DND-41 (cell line): ENCODE measurements around the gene CDC42BPG.
A peak's percentile ranks its signal among the peaks of the same experiment; 100 is the strongest.

Experiments used
- ATAC-seq: fragments of 200-7000 bp; cut with Tn5 transposase; 3 replicates; pipeline ENCODE4 v1.9.1; 2021; ENCODE audit warnings: low read depth; ENCODE audit not compliant: insufficient read depth
- DNase-seq: peaks from one replicate; pipeline ENCODE4 v3.0.0-alpha.2; 2020
- H2AFZ ChIP-seq: 2 replicates; pipeline ENCODE4 v1.6.0; 2012; ENCODE audit warnings: low read depth, low read length
- H3K27ac ChIP-seq: 2 replicates; pipeline ENCODE4 v1.5.1; 2012; ENCODE audit warnings: low read length, inconsistent platforms
- H3K27me3 ChIP-seq: fragments of 200-600 bp; sonication (generic); 2 replicates; pipeline ENCODE4 v1.6.0; 2012; ENCODE audit warnings: low read length, mild to moderate bottlenecking, inconsistent platforms; ENCODE audit not compliant: insufficient read depth, poor library complexity
- H3K36me3 ChIP-seq: 2 replicates; pipeline ENCODE4 v1.5.1; 2012; ENCODE audit warnings: low read length, inconsistent platforms; ENCODE audit not compliant: insufficient read depth
- H3K4me1 ChIP-seq: 2 replicates; pipeline ENCODE4 v1.5.1; 2012; ENCODE audit warnings: mild to moderate bottlenecking, low read length; ENCODE audit not compliant: insufficient read depth
- H3K4me2 ChIP-seq: 2 replicates; pipeline ENCODE4 v1.6.0; 2012; ENCODE audit warnings: mild to moderate bottlenecking, moderate library complexity, low read length, inconsistent platforms; ENCODE audit not compliant: insufficient read depth
- H3K4me3 ChIP-seq, 2 experiments: fragments of 200-600 bp in 1 of 2; shearing (Covaris generic) in 1 of 2; 2 replicates each; pipeline ENCODE4 v1.5.1; 2012 to 2016; ENCODE audit warnings: inconsistent platforms in 2 of 2, low read length in 2 of 2, mild to moderate bottlenecking in 2 of 2, low read depth in 1 of 2, moderate library complexity in 1 of 2
- H3K79me2 ChIP-seq: 2 replicates; pipeline ENCODE4 v1.6.0; 2012; ENCODE audit warnings: low read length, inconsistent platforms; ENCODE audit not compliant: insufficient read depth
- H3K9ac ChIP-seq: 2 replicates; pipeline ENCODE4 v1.6.0; 2012; ENCODE audit warnings: low read depth, mild to moderate bottlenecking, inconsistent platforms, low read length, moderate library complexity
- H3K9me3 ChIP-seq: 2 replicates; pipeline ENCODE4 v1.5.1; 2012; ENCODE audit warnings: low read length, moderate library complexity, mild to moderate bottlenecking, inconsistent platforms; ENCODE audit not compliant: insufficient read depth, severe bottlenecking
- H4K20me1 ChIP-seq: 2 replicates; pipeline ENCODE4 v1.6.0; 2012; ENCODE audit warnings: low read length; ENCODE audit not compliant: insufficient read depth
- EZH2 ChIP-seq: IDR thresholded peaks from 3 replicates; pipeline ENCODE4 v1.6.1; 2012; ENCODE audit warnings: borderline replicate concordance, low read depth, mild to moderate bottlenecking, moderate library complexity, low read length, inconsistent platforms; ENCODE audit not compliant: severe bottlenecking
- TF ChIP-seq, protein P1 (sequence below): IDR thresholded peaks from 2 replicates; pipeline ENCODE4 v1.5.1; 2012; ENCODE audit warnings: borderline replicate concordance, low read length, moderate library complexity, mild to moderate bottlenecking; ENCODE audit not compliant: poor library complexity, severe bottlenecking; ENCODE audit errors: extremely low read depth

CDC42BPG gene

DNA sequence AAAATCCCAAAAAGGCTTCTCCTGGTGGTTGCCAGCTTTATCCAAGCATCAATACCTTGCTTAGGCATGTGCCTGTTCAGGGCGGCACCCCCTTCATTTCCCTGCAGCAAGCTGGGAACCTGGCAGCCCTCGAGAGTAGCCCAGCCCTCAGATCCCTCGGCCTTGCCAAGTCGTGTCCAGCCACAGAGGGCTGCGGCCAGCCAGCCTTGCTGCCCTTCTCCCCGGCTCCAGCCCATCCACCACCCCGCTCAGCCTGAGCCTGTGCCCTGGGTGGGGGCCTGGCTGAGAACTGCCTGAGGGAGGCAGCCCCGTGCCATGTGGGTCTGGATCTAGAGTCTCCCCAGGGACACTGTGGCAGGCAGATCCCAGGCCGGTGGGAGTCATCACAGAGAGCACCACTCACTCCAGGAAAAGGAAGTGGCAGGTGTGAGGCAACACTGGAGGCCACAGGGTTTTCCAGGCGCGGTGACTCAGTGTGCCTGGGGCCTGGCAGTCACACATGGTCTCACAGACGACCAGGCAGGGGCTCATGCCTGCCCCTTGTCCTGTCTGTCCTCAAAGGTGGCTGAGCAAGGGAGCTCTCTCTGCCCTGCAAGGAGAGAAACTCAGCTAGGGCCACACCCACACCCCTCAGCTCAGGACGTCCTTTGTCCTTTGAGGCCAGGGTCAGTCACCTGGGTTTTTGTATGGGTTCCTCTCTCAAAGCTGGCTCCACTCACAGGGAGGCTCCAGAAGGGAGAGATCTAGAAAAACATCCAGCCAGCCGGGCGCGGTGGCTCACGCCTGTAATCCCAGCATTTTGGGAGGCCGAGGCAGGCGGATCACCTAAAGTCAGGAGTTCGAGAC lies 12.2 kb upstream of the CDC42BPG start:
- H3K4me2 ChIP-seq = no peak overlapping the region
- H3K4me3 ChIP-seq = no peak overlapping the region
- no peak overlapping the region for H2AFZ ChIP-seq
- peaks cover 48% of the 10 kb centered on the region for H3K36me3 ChIP-seq
- H3K27me3 ChIP-seq = no peaks in the 10 kb centered on the region
- TF ChIP-seq EZH2 = no peak
- TF ChIP-seq, protein P1, sequence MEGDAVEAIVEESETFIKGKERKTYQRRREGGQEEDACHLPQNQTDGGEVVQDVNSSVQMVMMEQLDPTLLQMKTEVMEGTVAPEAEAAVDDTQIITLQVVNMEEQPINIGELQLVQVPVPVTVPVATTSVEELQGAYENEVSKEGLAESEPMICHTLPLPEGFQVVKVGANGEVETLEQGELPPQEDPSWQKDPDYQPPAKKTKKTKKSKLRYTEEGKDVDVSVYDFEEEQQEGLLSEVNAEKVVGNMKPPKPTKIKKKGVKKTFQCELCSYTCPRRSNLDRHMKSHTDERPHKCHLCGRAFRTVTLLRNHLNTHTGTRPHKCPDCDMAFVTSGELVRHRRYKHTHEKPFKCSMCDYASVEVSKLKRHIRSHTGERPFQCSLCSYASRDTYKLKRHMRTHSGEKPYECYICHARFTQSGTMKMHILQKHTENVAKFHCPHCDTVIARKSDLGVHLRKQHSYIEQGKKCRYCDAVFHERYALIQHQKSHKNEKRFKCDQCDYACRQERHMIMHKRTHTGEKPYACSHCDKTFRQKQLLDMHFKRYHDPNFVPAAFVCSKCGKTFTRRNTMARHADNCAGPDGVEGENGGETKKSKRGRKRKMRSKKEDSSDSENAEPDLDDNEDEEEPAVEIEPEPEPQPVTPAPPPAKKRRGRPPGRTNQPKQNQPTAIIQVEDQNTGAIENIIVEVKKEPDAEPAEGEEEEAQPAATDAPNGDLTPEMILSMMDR = no peak
- no peaks in the 10 kb centered on the region for H3K9me3 ChIP-seq
- H3K79me2 ChIP-seq = peaks cover 9% of the 10 kb centered on the region
- peak overlapping the region; percentile 34; the same call in 1 of the 2 replicates for H3K27ac ChIP-seq
- DNase-seq (no peak), ATAC-seq (no peak)
- no peak overlapping the region for H3K9ac ChIP-seq
- no peaks in the 10 kb centered on the region for H4K20me1 ChIP-seq
- H3K4me1 ChIP-seq = peaks cover 38% of the 10 kb centered on the region

DNA sequence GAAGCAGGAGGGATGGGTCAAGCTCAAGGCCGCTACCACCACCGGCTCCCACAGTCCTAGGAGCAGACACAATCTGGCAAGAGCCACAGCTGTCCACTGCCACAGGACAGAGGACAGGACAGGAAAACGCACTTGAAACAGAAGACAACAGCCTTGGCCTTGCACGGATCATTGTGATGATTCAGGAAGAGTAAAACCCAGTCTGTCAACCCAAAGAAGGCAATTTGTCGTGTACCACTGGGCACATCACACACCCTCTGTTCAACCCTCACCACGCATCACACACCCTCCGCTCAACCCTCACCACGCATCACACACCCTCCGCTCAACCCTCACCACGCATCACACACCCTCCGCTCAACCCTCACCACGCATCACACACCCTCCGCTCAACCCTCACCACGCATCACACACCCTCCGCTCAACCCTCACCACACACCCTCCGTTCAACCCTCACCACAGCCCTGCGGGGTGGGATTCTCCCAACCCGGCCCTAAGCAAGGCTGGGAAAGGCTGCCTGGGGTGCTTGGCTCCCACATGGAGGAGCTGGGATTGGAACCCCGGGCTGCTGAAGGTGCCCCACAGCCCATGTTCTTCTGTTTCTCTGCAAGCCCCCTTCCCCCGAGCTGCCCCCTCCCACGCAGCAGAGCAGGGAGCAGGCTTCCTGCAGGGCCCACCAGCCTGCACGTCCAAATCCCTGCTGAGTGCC lies 11.3 kb upstream of the CDC42BPG start:
- H3K4me2 ChIP-seq = no peak overlapping the region
- no peak overlapping the region for H3K27ac ChIP-seq
- TF ChIP-seq EZH2 = no peak
- TF ChIP-seq, protein P1 = no peak

DNA sequence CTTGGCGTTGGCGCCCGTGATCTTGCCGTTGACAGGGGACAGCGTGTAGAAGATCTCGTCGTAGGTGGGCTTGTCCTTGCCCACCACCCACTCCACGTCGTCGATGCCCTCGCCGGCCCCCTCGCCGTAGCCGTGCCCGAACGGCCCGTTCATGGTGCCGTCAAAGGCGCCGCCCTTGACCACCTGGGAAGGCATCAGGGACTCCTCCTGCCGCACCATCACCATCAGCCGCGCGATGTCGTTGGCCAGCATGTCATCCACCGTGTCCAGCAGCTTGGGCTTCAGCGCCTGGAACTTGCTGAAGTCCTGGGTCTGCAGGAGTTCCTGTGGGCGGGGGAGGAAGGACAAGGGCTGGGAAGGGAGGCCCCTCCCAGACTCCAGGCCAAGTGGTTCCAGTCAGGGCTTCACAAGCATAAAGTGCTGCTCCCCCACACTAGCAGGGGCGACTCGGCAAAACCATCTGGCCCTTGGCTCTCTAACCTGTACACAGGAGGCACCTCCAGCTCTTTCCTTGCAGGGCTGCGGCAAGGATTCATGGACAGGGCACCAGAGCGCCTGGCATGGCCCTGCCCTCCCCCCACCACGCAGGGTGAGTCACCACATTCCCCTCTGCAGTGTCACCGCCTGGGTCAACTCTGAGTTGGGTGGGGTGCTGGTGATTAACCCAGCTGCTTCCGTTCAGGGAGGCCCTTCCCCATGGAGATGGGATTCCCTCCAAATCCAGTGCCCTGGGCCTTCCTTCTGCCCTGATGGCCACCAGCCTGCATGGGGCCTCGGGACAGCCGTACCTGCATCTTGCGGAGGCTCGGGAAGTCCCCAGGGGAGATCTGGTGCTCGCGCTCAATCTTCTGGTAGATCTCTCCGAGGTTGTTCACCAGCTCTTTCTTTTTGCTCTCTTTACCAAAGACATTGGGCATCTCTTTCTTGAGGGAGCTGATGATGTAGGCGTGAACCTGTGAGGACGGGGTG lies 10.4 kb upstream of the CDC42BPG start:
- Histone ChIP-seq H3K36me3 (peaks cover 48% of the 10 kb centered on the region), H3K4me3 (no peak overlapping the region), H3K4me1 (peaks cover 21% of the 10 kb centered on the region), H3K27me3 (no peaks in the 10 kb centered on the region), H2AFZ (no peak overlapping the region), H3K79me2 (0 out of 2 replicates have a peak, but pooled peaks cover 3% of the 10 kb centered on the region), H3K27ac (no peak overlapping the region), H3K9me3 (no peaks in the 10 kb centered on the region), H3K9ac (no peak overlapping the region), H3K4me2 (no peak overlapping the region), H4K20me1 (no peaks in the 10 kb centered on the region)
- DNase-seq (no peak), ATAC-seq (no peak)
- TF ChIP-seq, protein P1 = no peak
- TF ChIP-seq EZH2 = no peak

More for the DNA sequence above, 11.3 kb upstream of the CDC42BPG start:
- peaks cover 48% of the 10 kb centered on the region for H3K36me3 ChIP-seq
- peaks cover 31% of the 10 kb centered on the region for H3K4me1 ChIP-seq
- no peak overlapping the region for H3K4me3 ChIP-seq
- no peak for DNase-seq
- no peak overlapping the region for H2AFZ ChIP-seq
- no peak overlapping the region for H3K9ac ChIP-seq
- no peak for ATAC-seq
- H3K79me2 ChIP-seq = 0 out of 2 replicates have a peak, but pooled peaks cover 3% of the 10 kb centered on the region
- H3K9me3 ChIP-seq = no peaks in the 10 kb centered on the region
- H3K27me3 ChIP-seq = no peaks in the 10 kb centered on the region
- H4K20me1 ChIP-seq = no peaks in the 10 kb centered on the region
